Naive thymus-derived CD4-positive, alpha-beta T cell (primary cell): ENCODE measurements around the gene CCDC148. TPM values are rescaled to one million over a fixed set of nuclear protein-coding genes. Genes with fewer than 3 reads are reported as not detected.

ENCODE experiments used
- ATAC-seq: fragments of 150-1000 bp; cut with Tn5 transposase; 2 replicates; pipeline ENCODE4 v1.10.0; 2021; ENCODE audit warnings: mild to moderate bottlenecking, moderate library complexity
- CTCF ChIA-PET: fragments of 350-600 bp; sonication (Branson Sonifier 250); formaldehyde crosslinking; loops from one replicate; lab custom pipeline; 2021; ENCODE audit warnings: antibody characterized with exemption; lab: Charles Lee
- POLR2A ChIA-PET: fragments of 350-600 bp; sonication (Branson Sonifier 250); formaldehyde crosslinking; loops from one replicate; lab custom pipeline; 2021; ENCODE audit warnings: antibody characterized with exemption, inconsistent platforms; lab: Charles Lee
- DNase-seq, 9 donors: peaks; one replicate each; pipeline versions ENCODE4 v3.0.0 to v3.0.0-alpha.2; 2020 to 2022; ENCODE audit warnings: mixed read lengths in 1 of 9
- H3K27ac ChIP-seq: one replicate; pipeline ENCODE4 v1.7.0; 2013; ENCODE audit warnings: mild to moderate bottlenecking, low read depth, low read length, moderate library complexity
- H3K27me3 ChIP-seq, 2 donors: one replicate each; pipeline ENCODE4 v1.7.0; 2013; ENCODE audit warnings: low read length in 2 of 2, mild to moderate bottlenecking in 2 of 2, moderate library complexity in 2 of 2; ENCODE audit not compliant: control insufficient read depth in 2 of 2, insufficient read depth in 2 of 2
- H3K36me3 ChIP-seq, 3 experiments: 1 replicate in 2 of 3; 2 replicates in 1 of 3; pipeline ENCODE4 v1.7.0; 2013; ENCODE audit warnings: low read length in 3 of 3, mild to moderate bottlenecking in 3 of 3, moderate library complexity in 1 of 3; ENCODE audit not compliant: insufficient read depth in 3 of 3, control insufficient read depth in 2 of 3
- H3K4me1 ChIP-seq, 2 donors: one replicate each; pipeline ENCODE4 v1.7.0; 2013; ENCODE audit warnings: low read length in 2 of 2, mild to moderate bottlenecking in 2 of 2, moderate library complexity in 1 of 2; ENCODE audit not compliant: control insufficient read depth in 2 of 2, insufficient read depth in 2 of 2
- H3K4me3 ChIP-seq: 2 replicates; pipeline ENCODE4 v1.7.0; 2013; ENCODE audit warnings: mild to moderate bottlenecking, low read length
- H3K9me3 ChIP-seq, 3 experiments: 1 replicate in 2 of 3; 2 replicates in 1 of 3; pipeline ENCODE4 v1.7.0; 2013; ENCODE audit warnings: low read length in 3 of 3; ENCODE audit not compliant: control insufficient read depth in 2 of 3
- H3K27ac Mint-ChIP-seq, 9 donors: one replicate each; pipeline ENCODE4 v1.8.0; 2020 to 2022; ENCODE audit warnings: mixed read lengths in 9 of 9, mild to moderate bottlenecking in 8 of 9, moderate library complexity in 5 of 9, inconsistent platforms in 2 of 9
- H3K27me3 Mint-ChIP-seq, 5 donors: one replicate each; pipeline ENCODE4 v1.8.0; 2021 to 2022; ENCODE audit warnings: mixed read lengths in 5 of 5, mild to moderate bottlenecking in 1 of 5
- H3K36me3 Mint-ChIP-seq, 5 donors: one replicate each; pipeline ENCODE4 v1.8.0; 2020 to 2022; ENCODE audit warnings: mixed read lengths in 5 of 5, mild to moderate bottlenecking in 3 of 5, inconsistent platforms in 1 of 5
- H3K4me1 Mint-ChIP-seq, 7 donors: one replicate each; pipeline ENCODE4 v1.8.0; 2020 to 2022; ENCODE audit warnings: mixed read lengths in 7 of 7, mild to moderate bottlenecking in 3 of 7, inconsistent platforms in 1 of 7
- H3K4me3 Mint-ChIP-seq, 10 donors: one replicate each; pipeline ENCODE4 v1.8.0; 2020 to 2022; ENCODE audit warnings: mild to moderate bottlenecking in 10 of 10, mixed read lengths in 10 of 10, moderate library complexity in 6 of 10, inconsistent platforms in 2 of 10
- H3K9me3 Mint-ChIP-seq, 11 donors: one replicate each; pipeline ENCODE4 v1.8.0; 2020 to 2022; ENCODE audit warnings: mixed read lengths in 11 of 11, mild to moderate bottlenecking in 4 of 11, inconsistent platforms in 1 of 11, moderate library complexity in 1 of 11
- intact Hi-C, 2 donors: fragments of 100-400 bp; cut with micrococcal nuclease; formaldehyde crosslinking; loops; one replicate each; pipeline ENCODE4 v1.15.1; 2023
- polyA plus RNA-seq, 2 donors: library from polyadenylated mRNA; unstranded; fragments of 300-500 nt; fragmentation: Illumina TruSeq; gene quantifications; one replicate each; pipeline ENCODE4 v1.2.3, GENCODE V29; 2021
- total RNA-seq, 6 experiments: library from RNA in 5 of 6; stranded (reverse) in 5 of 6; gene quantifications; 1 replicate in 5 of 6; 2 replicates in 1 of 6; pipeline ENCODE4 v1.2.3 and lab custom pipeline; 2021 to 2026

CCDC148 gene
- total and polyA plus RNA-seq, 7 experiments from 2014 or later, result 0.14 to 0.54 TPM; not detected in 5

GRCh38 chr2:158463496-158464095 lies 7.0 kb upstream of the CCDC148 start:
- ChIA-PET CTCF (interaction anchor here (0.6 kb wide), 1 partner anchor 169 kb away, joined by 3 read pairs; no protein-coding TSS in a partner anchor), POLR2A (interaction anchor here (0.6 kb wide), 2 partner anchors 13 to 42 kb away, joined by 3 to 4 read pairs; no protein-coding TSS in a partner anchor)
- H3K27ac ChIP-seq, result no peak overlapping the region
- no peaks in the 10 kb centered on the region for H3K27me3 ChIP-seq
- ATAC-seq (no peak), DNase-seq (no peak)
- intact Hi-C loops, result loop anchor here in 1 of 2 donors (1.0 kb wide), 1 partner anchor 291 kb away; no protein-coding TSS in a partner anchor
- no peaks in the 10 kb centered on the region for H3K9me3 ChIP-seq
- H3K4me3 ChIP-seq, result no peak overlapping the region
- Mint-ChIP-seq H3K4me1 (peaks cover 2 to 20% (median 9%) of the 10 kb centered on the region in 7 donors), H3K27ac (no peak overlapping the region), H3K9me3 (no peaks in the 10 kb centered on the region), H3K4me3 (no peak overlapping the region), H3K36me3 (peaks cover 0 to 8% (median 0%) of the 10 kb centered on the region in 5 donors), H3K27me3 (peaks cover 0 to 5% (median 0%) of the 10 kb centered on the region in 5 donors)
- H3K4me1 ChIP-seq, result peaks cover 0 to under 1% of the 10 kb centered on the region in 2 donors
- no peaks in the 10 kb centered on the region for H3K36me3 ChIP-seq

DNA sequence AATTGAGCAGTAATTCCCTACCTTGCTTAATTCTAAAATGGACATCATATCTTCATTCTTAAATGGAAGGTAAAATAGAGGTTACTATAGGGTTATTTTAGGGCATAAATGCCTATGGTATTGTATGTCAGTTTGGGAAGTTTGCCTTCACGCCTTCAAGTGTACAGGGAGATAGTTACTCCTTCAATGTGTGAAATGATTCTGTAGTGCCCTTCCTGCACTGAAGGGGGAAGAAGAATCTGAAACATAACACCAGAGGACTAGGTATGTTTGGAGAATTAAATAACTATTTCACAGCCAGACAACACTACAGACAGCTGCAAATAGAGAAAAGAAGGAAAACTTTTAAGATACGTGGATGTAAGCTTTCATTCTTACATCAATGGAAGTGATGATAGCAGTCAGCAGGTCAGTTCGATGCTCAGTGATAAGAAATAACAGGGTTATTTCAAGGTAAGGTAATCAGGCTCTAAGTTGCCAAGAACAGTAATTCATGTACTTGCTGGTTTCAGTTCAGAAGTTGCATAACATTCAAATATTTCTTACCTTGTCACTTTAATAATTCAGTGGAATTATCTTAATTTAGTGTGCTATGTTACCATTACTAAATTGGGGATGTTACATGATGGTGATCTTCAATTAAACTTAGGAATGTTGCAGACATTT lies 4.2 kb upstream of the CCDC148 start:
- intact Hi-C loops, result loop anchor here in 1 of 2 donors (1.0 kb wide), 1 partner anchor 17 kb away; no protein-coding TSS in a partner anchor
- peaks cover 13 to 31% (median 22%) of the 10 kb centered on the region in 7 donors for H3K4me1 Mint-ChIP-seq

GRCh38 chr2:158459161-158460003 lies 2.8 kb upstream of the CCDC148 start:
- ChIA-PET POLR2A (no interaction called here), CTCF (interaction anchor here (0.6 to 0.7 kb wide), 2 partner anchors 19 to 28 kb away, joined by 3 read pairs; no protein-coding TSS in a partner anchor)
- intact Hi-C loops, result loop anchor here (1.0 to 10.0 kb wide), 14 partner anchors 18 to 1125 kb away; partner anchors contain the start of genes ACVR1C (in 1 of the 2) and CYTIP (in 1 of the 2)
- H3K4me3 ChIP-seq, result no peak overlapping the region
- no peak for ATAC-seq
- no peak for DNase-seq
- H3K27me3 Mint-ChIP-seq, result peaks cover 0 to 26% (median 0%) of the 10 kb centered on the region in 5 donors
- no peak overlapping the region for H3K27ac ChIP-seq
- no peaks in the 10 kb centered on the region for H3K9me3 ChIP-seq
- no peak overlapping the region for H3K27ac Mint-ChIP-seq
- H3K27me3 ChIP-seq, result no peaks in the 10 kb centered on the region
- peaks cover 13 to 29% (median 22%) of the 10 kb centered on the region in 7 donors for H3K4me1 Mint-ChIP-seq
- peaks cover 0 to 7% (median 0%) of the 10 kb centered on the region in 3 experiments for H3K36me3 ChIP-seq
- peaks cover 0 to 11% of the 10 kb centered on the region in 2 donors for H3K4me1 ChIP-seq
- peaks cover 0 to 3% (median 0%) of the 10 kb centered on the region in 11 donors for H3K9me3 Mint-ChIP-seq
- H3K4me3 Mint-ChIP-seq, result peak overlapping the region in 4 of 10 donors; percentile 88 to 97 (median 94)
- H3K36me3 Mint-ChIP-seq, result peaks cover 0 to 4% (median 0%) of the 10 kb centered on the region in 5 donors

More for the DNA sequence above, 4.2 kb upstream of the CCDC148 start:
- no peak overlapping the region for H3K27ac ChIP-seq
- peaks cover 0 to 7% (median 0%) of the 10 kb centered on the region in 3 experiments for H3K36me3 ChIP-seq
- ATAC-seq, result no peak
- H3K27ac Mint-ChIP-seq, result no peak overlapping the region
- no peak overlapping the region for H3K4me3 Mint-ChIP-seq
- no peaks in the 10 kb centered on the region for H3K27me3 ChIP-seq
- POLR2A ChIA-PET, result no interaction called here
- no peak for DNase-seq
- H3K9me3 Mint-ChIP-seq, result peaks cover 0 to 3% (median 0%) of the 10 kb centered on the region in 11 donors
- H3K9me3 ChIP-seq, result no peaks in the 10 kb centered on the region
- peaks cover 0 to 4% (median 0%) of the 10 kb centered on the region in 5 donors for H3K36me3 Mint-ChIP-seq
- no peak overlapping the region for H3K4me3 ChIP-seq
- H3K27me3 Mint-ChIP-seq, result peaks cover 0 to 14% (median 0%) of the 10 kb centered on the region in 5 donors
- peaks cover 0 to 11% of the 10 kb centered on the region in 2 donors for H3K4me1 ChIP-seq
- CTCF ChIA-PET, result no interaction called here

GRCh38 chr2:158458617-158458920 lies 2.0 kb upstream of the CCDC148 start:
- H3K27me3 ChIP-seq, result no peaks in the 10 kb centered on the region
- H3K4me3 Mint-ChIP-seq, result peak overlapping the region; percentile 88 to 97 (median 94)
- ATAC-seq, result no peak
- POLR2A ChIA-PET, result interaction anchor here (0.6 kb wide), 1 partner anchor 1253 kb away, joined by 4 read pairs; the partner anchor contains the start of gene MARCHF7
- CTCF ChIA-PET, result interaction anchor here (0.7 to 1.1 kb wide), 2 partner anchors 11 to 20 kb away, joined by 3 read pairs; no protein-coding TSS in a partner anchor
- H3K4me1 Mint-ChIP-seq, result peaks cover 13 to 29% (median 22%) of the 10 kb centered on the region in 7 donors
- peaks cover 0 to 34% (median 0%) of the 10 kb centered on the region in 5 donors for H3K27me3 Mint-ChIP-seq
- peaks cover 0 to 11% of the 10 kb centered on the region in 2 donors for H3K4me1 ChIP-seq
- H3K27ac Mint-ChIP-seq, result peak overlapping the region in 7 of 9 donors; percentile 50 to 89 (median 82)
- no peaks in the 10 kb centered on the region for H3K9me3 ChIP-seq
- H3K9me3 Mint-ChIP-seq, result peaks cover 0 to 3% (median 0%) of the 10 kb centered on the region in 11 donors
- no peak for DNase-seq
- peak overlapping the region; percentile 71 for H3K4me3 ChIP-seq
- H3K27ac ChIP-seq, result no peak overlapping the region
- H3K36me3 ChIP-seq, result peaks cover 0 to 7% (median 0%) of the 10 kb centered on the region in 3 experiments
- peaks cover 0 to 4% (median 0%) of the 10 kb centered on the region in 5 donors for H3K36me3 Mint-ChIP-seq
- intact Hi-C loops, result loop anchor here (1.0 to 10.0 kb wide), 14 partner anchors 164 to 1124 kb away; partner anchors contain the start of genes ACVR1C (in 1 of the 2), CYTIP (in 1 of the 2) and WDSUB1 (in 1 of the 2)

DNA sequence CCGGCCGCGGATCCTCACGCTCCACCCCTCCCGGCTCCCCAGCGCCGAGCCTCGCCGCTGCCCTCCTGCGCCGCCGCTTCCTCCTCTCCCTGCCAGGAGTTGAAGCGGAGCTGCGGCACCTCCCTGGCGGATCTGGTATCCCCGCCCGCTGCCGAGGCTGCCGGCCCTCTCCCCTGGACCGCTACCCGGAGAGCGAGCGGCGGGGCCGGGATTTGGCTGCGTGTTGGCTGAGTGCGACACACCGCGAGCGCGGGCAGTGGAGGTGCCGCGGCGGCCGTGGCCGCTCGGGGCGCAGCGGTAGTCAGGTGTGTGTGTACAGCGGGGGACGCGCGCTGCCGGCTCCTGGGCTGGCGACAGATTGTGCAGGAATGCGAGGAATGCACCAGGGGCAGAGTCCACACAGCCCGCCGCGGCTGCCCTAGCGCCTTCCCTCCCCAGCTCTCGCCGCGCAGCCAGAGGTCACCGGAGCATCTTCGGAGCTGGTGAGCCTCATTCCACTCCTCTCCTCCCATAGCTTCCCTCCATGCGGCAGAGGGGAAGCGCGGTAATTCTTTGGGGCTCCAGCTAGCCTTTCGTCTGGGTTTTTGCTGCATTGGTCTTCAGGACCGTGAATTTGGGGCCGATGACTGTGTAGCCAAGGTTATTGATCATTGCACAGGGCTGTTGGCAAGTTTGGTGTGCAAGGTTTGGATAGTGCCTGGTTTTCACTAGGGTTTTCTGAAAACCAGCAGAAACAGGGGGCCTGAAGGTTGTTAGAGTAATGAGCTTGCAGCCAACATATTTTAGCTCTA lies 1.5 kb upstream of the CCDC148 start:
- H3K4me3 Mint-ChIP-seq, result peak overlapping the region; percentile 88 to 97 (median 94)
- POLR2A ChIA-PET, result interaction anchor here (0.6 to 2.1 kb wide), 2 partner anchors 19 to 1254 kb away, joined by 4 to 7 read pairs; partner anchors contain the start of gene MARCHF7
- H3K27me3 Mint-ChIP-seq, result peaks cover 0 to 37% (median 0%) of the 10 kb centered on the region in 5 donors
- no peaks in the 10 kb centered on the region for H3K9me3 ChIP-seq
- no peaks in the 10 kb centered on the region for H3K27me3 ChIP-seq
- H3K4me1 ChIP-seq, result peaks cover 0 to 11% of the 10 kb centered on the region in 2 donors
- peak overlapping the region; percentile 70 to 94 (median 87) for H3K27ac Mint-ChIP-seq
- H3K9me3 Mint-ChIP-seq, result peaks cover 0 to 3% (median 0%) of the 10 kb centered on the region in 11 donors
- intact Hi-C loops, result loop anchor here (1.0 to 10.0 kb wide), 20 partner anchors 89 to 1447 kb away; partner anchors contain the start of genes WDSUB1 (in 2 of the 2), ACVR1C (in 1 of the 2), CYTIP (in 1 of the 2) and LY75 (in 1 of the 2)
- peak overlapping the region; percentile 70 for H3K27ac ChIP-seq
- H3K4me3 ChIP-seq, result peak overlapping the region; percentile 71
- ATAC-seq (peak; percentile 58), DNase-seq (peak in 8 of 9 donors; percentile 45 to 65 (median 60))
- H3K36me3 ChIP-seq, result peaks cover 0 to 7% (median 0%) of the 10 kb centered on the region in 3 experiments
- CTCF ChIA-PET, result interaction anchor here (0.7 to 1.3 kb wide), 4 partner anchors 11 to 833 kb away, joined by 3 read pairs; no protein-coding TSS in a partner anchor
- H3K36me3 Mint-ChIP-seq, result peaks cover 0 to 4% (median 0%) of the 10 kb centered on the region in 5 donors
- peaks cover 13 to 29% (median 22%) of the 10 kb centered on the region in 7 donors for H3K4me1 Mint-ChIP-seq
